ENCODE data around the gene FASTKD3. TPM values are rescaled to one million over a fixed set of nuclear protein-coding genes. Genes with fewer than 3 reads are reported as not detected.

The FASTKD3 gene, protein sequence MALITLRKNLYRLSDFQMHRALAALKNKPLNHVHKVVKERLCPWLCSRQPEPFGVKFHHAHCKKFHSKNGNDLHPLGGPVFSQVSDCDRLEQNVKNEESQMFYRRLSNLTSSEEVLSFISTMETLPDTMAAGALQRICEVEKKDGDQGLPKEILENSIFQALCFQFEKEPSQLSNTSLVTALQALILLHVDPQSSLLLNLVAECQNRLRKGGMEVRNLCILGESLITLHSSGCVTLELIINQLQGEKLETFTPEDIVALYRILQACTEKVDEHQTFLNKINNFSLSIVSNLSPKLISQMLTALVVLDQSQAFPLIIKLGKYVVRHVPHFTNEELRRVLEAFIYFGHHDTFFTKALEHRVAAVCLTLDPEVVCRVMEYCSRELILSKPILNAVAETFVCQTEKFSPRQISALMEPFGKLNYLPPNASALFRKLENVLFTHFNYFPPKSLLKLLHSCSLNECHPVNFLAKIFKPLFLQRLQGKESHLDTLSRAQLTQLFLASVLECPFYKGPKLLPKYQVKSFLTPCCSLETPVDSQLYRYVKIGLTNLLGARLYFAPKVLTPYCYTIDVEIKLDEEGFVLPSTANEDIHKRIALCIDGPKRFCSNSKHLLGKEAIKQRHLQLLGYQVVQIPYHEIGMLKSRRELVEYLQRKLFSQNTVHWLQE
- total RNA-seq (2014; rRNA removed; shearing (Covaris generic)) (12.9 and 14.7 TPM in 2 replicates), total RNA-seq (2022) (15.1 and 16.4 TPM in 2 replicates), Bru-seq, nascent RNA (percentile 82 among the genes with signal in this experiment), BruChase-seq, experiment 1, labeled RNA remaining after a 6-hour chase (percentile 54 among the genes with signal in this experiment), BruChase-seq, experiment 2, labeled RNA remaining after a 2-hour chase (percentile 83 among the genes with signal in this experiment)
- long read RNA-seq, transcript FASTKD3-201 (7 exons, 2,402 nt), result major isoform, 8 of 28 reads
- long read RNA-seq, partial matches to known transcripts, result 4 of 28 reads
- long read RNA-seq, other reads (novel, unspliced or antisense), result 10 of 28 reads

DNA sequence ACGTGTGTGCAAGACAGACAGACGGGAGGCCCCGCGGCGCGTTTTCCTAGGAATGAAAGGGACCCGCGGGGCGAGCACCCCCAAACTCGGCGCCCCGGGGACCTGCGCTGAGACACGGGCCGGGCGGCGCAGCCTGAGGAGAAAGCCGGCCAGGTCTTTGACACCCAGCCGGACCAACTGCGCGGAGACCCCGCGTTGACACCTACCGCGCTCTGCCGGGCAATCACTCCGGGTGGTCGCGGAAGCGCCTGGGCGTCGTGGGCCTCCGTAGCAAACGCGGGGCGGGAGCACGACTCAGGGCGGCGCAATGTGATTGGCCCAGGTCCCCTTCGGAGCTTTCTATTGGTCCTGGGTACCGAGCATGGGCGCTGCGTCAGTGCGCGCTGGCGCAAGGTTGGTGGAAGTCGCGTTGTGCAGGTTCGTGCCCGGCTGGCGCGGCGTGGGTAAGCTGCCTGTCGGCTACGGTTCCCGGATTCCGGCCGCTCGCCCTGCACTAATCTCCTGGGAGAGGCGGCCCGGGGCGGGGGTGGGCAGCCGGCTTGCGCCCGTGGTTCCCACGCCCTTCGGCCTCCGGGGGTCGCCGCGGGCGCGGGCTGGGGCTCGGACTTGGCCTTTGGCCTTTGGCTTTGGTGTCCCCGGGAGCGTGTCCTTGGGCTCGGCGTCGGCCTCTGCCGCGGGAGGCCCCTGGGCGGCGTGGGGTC lies at the start of gene FASTKD3, which contains the start of gene MTRR:
Gene FASTKD3 (minus strand): TSS at position 259 of the 701 bp plus-strand sequence. CDS start 948 bp downstream, outside the sequence.
Gene MTRR (plus strand): TSS at position 376 of the 701 bp plus-strand sequence. CDS start 1,647 bp downstream, outside the sequence.
- Histone ChIP-seq H3K27ac (ENCODE audit: low read depth, low read length, poor library complexity, severe bottlenecking) (peak within 1 kb of the TSS; percentile 55), H3K9me2 (ENCODE audit: insufficient read depth, low read length) (no peaks in the 10 kb centered on the region), H3K4me1 (ENCODE audit: insufficient read depth, low read length, poor library complexity, severe bottlenecking) (peaks cover 64% of the 10 kb centered on the region), H3K79me2 (ENCODE audit: insufficient read depth, low read depth, low read length) (peaks cover 87% of the 10 kb centered on the region), H3K4me2 (ENCODE audit: low read length) (peak within 1 kb of the TSS; percentile 90), H3K4me3 (ENCODE audit: low read depth, low read length, poor library complexity, severe bottlenecking) (peak within 1 kb of the TSS; percentile 97), H3K36me3 (ENCODE audit: insufficient read depth, low read length) (peaks cover 60% of the 10 kb centered on the region), H3K9me3 (ENCODE audit: low read length) (no peaks in the 10 kb centered on the region), H2AFZ (ENCODE audit: low read length) (peak within 1 kb of the TSS; percentile 79), H4K20me1 (ENCODE audit: insufficient read depth, low read length) (peaks cover 28% of the 10 kb centered on the region)
- no peak for TF ChIP-seq EZH2phosphoT487 (IDR thresholded peaks at IDR 0.05; ENCODE audit: borderline replicate concordance, low read depth, low read length)
- TF ChIP-seq, protein P1, sequence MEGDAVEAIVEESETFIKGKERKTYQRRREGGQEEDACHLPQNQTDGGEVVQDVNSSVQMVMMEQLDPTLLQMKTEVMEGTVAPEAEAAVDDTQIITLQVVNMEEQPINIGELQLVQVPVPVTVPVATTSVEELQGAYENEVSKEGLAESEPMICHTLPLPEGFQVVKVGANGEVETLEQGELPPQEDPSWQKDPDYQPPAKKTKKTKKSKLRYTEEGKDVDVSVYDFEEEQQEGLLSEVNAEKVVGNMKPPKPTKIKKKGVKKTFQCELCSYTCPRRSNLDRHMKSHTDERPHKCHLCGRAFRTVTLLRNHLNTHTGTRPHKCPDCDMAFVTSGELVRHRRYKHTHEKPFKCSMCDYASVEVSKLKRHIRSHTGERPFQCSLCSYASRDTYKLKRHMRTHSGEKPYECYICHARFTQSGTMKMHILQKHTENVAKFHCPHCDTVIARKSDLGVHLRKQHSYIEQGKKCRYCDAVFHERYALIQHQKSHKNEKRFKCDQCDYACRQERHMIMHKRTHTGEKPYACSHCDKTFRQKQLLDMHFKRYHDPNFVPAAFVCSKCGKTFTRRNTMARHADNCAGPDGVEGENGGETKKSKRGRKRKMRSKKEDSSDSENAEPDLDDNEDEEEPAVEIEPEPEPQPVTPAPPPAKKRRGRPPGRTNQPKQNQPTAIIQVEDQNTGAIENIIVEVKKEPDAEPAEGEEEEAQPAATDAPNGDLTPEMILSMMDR (conservative IDR thresholded peaks at IDR 0.05; ENCODE audit: low read length), result no peak
- peak; percentile 94 for DNase-seq (ENCODE audit: low spot score)
- ChIA-PET POLR2A (interaction anchor here (0.6 to 3.6 kb wide), 12 partner anchors 9 to 1084 kb away, joined by 3 to 16 read pairs (median 3); no protein-coding TSS in a partner anchor), CTCF (ENCODE audit: unreplicated experiment) (interaction anchor here (1.5 kb wide), 1 partner anchor 18 kb away, joined by 4 read pairs; no protein-coding TSS in a partner anchor)
- no TSS peak for BruUV-seq (replicated peaks)
- intact Hi-C loops (cut with micrococcal nuclease; ENCODE audit: unreplicated experiment), result no loop called here

DNA sequence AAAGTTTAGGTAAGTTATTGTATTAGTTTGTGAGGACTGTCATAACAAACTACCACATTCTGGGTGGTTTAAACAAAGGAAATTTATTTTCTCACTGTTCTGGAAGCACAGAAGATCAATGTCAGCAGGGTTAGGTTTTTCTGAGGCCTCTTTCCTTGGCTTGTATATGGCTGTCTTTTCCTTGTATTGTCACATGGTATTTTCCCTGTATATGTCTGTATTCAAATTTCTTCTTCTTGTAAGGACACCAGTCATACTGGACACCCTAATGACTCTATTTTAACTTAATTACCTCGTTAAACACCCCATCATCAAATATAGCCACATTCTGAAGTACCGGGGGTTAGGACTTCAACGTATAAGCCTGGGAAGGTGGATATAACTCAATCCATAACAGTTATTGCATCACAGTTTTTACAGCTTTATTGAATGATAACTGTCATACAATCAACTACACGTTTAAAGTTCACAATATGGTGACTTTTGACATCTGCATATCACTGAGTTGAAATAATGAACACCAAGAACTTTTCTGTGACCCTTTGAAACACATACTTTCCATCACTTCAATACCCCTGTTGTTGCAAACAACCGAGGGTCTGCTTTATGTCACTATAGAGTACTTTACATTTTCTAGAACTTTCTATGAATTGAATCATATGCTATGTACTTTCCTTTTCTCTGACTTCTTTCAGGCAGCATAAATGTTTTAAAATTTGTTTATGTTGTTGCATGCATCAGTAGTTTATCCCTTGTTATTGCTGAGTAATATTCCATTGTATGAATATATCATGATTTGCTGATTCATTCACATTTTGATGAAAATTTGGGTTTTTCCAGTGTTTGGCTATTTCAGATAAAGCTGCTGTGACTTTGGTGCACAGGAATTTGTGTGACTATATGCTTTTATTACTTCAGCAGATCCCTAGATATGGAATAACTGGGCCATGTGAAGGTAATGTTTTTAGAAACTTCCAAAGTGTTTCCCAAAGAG lies 48.6 kb upstream of the FASTKD3 start:
- H4K20me1 ChIP-seq (ENCODE audit: insufficient read depth, low read length), result no peaks in the 10 kb centered on the region

More for the DNA sequence above, 48.6 kb upstream of the FASTKD3 start:
- Histone ChIP-seq H3K4me2 (ENCODE audit: low read length) (no peak overlapping the region), H3K79me2 (ENCODE audit: insufficient read depth, low read depth, low read length) (no peaks in the 10 kb centered on the region), H3K4me3 (ENCODE audit: low read depth, low read length, poor library complexity, severe bottlenecking) (no peak overlapping the region), H2AFZ (ENCODE audit: low read length) (no peak overlapping the region), H3K4me1 (ENCODE audit: insufficient read depth, low read length, poor library complexity, severe bottlenecking) (no peaks in the 10 kb centered on the region), H3K9me3 (ENCODE audit: low read length) (no peaks in the 10 kb centered on the region), H3K9me2 (ENCODE audit: insufficient read depth, low read length) (no peaks in the 10 kb centered on the region; the same call in 1 of the 2 replicates), H3K36me3 (ENCODE audit: insufficient read depth, low read length) (no peaks in the 10 kb centered on the region), H3K27ac (ENCODE audit: low read depth, low read length, poor library complexity, severe bottlenecking) (no peak overlapping the region)
- no peak for TF ChIP-seq EZH2phosphoT487 (IDR thresholded peaks at IDR 0.05; ENCODE audit: borderline replicate concordance, low read depth, low read length)
- TF ChIP-seq, protein P1 (conservative IDR thresholded peaks at IDR 0.05; ENCODE audit: low read length), result no peak
- CTCF ChIA-PET (ENCODE audit: unreplicated experiment), result no interaction called here
- intact Hi-C loops (cut with micrococcal nuclease; ENCODE audit: unreplicated experiment), result no loop called here
- no TSS peak for BruUV-seq (replicated peaks)
- POLR2A ChIA-PET, result interaction anchor here (1.2 kb wide), 1 partner anchor 12 kb away, joined by 3 read pairs; no protein-coding TSS in a partner anchor
- no peak for DNase-seq (ENCODE audit: low spot score)

Data from OCI-LY7 (cell line).